ENCODE data around the gene FGF4. TPM values are rescaled to one million over a fixed set of nuclear protein-coding genes. Genes with fewer than 3 reads are reported as not detected.
"Not testable (repeated sequence)": the region's sequence is repeated elsewhere in the genome, so short reads cannot be mapped to it uniquely, and the experiment has no call there.

FGF4 gene
- total RNA-seq, 2 donors from 2014 or later, result not detected

DNA sequence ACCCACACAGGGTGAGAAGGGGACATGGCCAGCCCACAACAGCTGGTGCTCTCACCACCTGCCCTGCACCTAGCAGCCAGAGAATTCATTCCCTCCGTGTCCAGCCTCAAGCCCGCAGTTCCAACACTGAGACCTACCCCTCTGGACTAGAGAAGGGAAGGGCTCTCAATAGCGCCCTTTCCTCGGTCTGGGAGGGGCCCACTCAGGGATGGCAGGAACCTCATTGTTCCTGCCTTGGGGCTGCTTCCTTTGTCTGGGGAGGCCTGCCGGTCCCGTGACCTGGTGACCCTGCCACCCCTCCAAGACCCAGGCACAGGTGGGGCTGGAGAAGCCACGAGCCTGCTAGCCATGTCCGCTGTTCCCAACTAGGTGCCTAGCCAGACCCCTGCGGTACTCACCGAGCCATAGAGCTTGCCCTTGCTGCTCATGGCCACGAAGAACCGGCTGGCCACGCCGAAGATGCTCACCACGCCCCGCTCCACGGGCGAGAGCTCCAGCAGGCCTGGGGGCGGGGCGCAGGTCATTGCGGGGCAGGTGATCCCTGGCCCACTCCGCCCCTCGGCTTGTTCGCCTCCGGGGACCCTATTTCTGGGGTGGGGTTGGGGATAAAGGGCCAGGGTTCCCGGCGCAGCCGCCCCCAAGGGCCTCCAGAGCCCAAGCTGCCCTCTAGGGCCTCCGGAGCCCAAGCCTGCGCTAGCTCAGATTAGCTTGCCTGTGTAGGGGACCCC is 1.4 kb downstream of the FGF4 start:
- H3K4me1 ChIP-seq (ENCODE audit: control insufficient read depth in 1 of 2, low read depth in 2 of 2), result no peaks in the 10 kb centered on the region
- DNase-seq (ENCODE audit: low spot score) (no peak), ATAC-seq (ENCODE audit: insufficient number of reproducible peaks, low FRiP score, low read depth) (no peak)
- no peak for TF ChIP-seq CTCF (IDR thresholded peaks at IDR 0.05)
- no peaks in the 10 kb centered on the region for H3K9me3 ChIP-seq
- H3K27ac ChIP-seq, result no peak overlapping the region
- H3K36me3 ChIP-seq, result no peaks in the 10 kb centered on the region
- H3K27me3 ChIP-seq (replicated peaks; ENCODE audit: insufficient read depth), result no peaks in the 10 kb centered on the region
- H3K4me3 ChIP-seq, result no peak overlapping the region

- ATAC-seq (ENCODE audit: insufficient number of reproducible peaks, low FRiP score, low read depth), result no peak
- no peaks in the 10 kb centered on the region for H3K4me1 ChIP-seq (ENCODE audit: control insufficient read depth in 1 of 2, low read depth in 2 of 2)
- DNase-seq (ENCODE audit: low spot score), result no peak
- no peak overlapping the region for H3K27ac ChIP-seq
- no peak for TF ChIP-seq CTCF (IDR thresholded peaks at IDR 0.05)
- H3K9me3 ChIP-seq, result no peaks in the 10 kb centered on the region
- no peak overlapping the region for H3K4me3 ChIP-seq
- no peaks in the 10 kb centered on the region for H3K36me3 ChIP-seq
- H3K27me3 ChIP-seq (replicated peaks; ENCODE audit: insufficient read depth), result no peaks in the 10 kb centered on the region
Observed at GRCh38 chr11:69771466-69771865, 3.7 kb downstream of the FGF4 start.

DNA sequence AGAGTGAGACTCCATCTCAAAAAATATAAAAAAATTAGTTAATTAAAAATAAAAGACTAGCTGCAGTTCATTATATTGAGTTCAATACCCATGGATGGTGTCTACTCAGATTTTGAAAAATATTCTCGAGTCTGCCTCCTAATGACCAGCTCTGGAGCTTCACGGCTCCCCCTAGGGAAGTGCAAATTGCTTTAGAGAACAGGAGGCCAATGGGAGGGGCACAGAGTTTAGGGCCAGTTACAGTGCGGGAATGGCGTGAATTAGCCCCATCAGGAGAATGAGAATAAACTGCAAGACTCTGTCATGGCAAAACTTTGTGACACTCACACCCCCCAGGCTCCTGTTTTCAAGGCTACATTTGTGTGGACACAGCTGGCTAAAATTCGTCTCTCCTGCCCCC is 4.6 kb downstream of the FGF4 start:
- no peaks in the 10 kb centered on the region for H3K4me1 ChIP-seq (ENCODE audit: control insufficient read depth in 1 of 2, low read depth in 2 of 2)
- H3K4me3 ChIP-seq, result no peak overlapping the region
- no peak for DNase-seq (ENCODE audit: low spot score)
- TF ChIP-seq CTCF (IDR thresholded peaks at IDR 0.05), result no peak
- H3K9me3 ChIP-seq, result no peaks in the 10 kb centered on the region
- H3K36me3 ChIP-seq, result no peaks in the 10 kb centered on the region
- ATAC-seq (ENCODE audit: insufficient number of reproducible peaks, low FRiP score, low read depth), result no peak
- H3K27me3 ChIP-seq (replicated peaks; ENCODE audit: insufficient read depth), result no peaks in the 10 kb centered on the region
- no peak overlapping the region for H3K27ac ChIP-seq

DNA sequence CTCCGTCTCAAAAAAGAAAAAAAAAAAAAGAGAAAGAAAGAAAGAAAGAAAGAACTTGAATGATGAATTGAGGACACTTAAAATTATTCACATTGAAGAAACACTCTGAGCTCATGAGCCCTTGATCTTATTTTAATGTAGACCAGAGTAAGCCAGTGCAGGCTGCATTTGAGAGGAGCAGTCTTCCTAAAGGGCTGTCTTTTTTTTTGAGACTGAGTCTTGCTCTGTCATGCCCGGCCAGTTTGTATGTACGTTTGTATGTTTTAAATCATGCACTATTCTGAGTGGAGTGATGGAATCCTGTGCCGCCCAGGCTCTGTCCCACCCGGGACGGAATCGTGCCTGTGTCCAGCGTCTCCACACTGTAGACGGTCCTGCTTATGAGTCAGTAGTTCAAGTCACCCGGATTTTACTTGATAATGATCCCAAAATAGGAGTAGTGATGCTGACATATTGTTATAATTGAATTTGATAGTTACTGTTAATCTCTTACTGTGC is 9.6 kb downstream of the FGF4 start:
- Histone ChIP-seq H3K27ac (no peak overlapping the region), H3K36me3 (no peaks in the 10 kb centered on the region), H3K9me3 (no peaks in the 10 kb centered on the region), H3K4me3 (no peak overlapping the region), H3K4me1 (ENCODE audit: control insufficient read depth in 1 of 2, low read depth in 2 of 2) (no peaks in the 10 kb centered on the region), H3K27me3 (replicated peaks; ENCODE audit: insufficient read depth) (no peaks in the 10 kb centered on the region)
- no peak for TF ChIP-seq CTCF (IDR thresholded peaks at IDR 0.05)
- no peak for DNase-seq (ENCODE audit: low spot score)
- ATAC-seq (ENCODE audit: insufficient number of reproducible peaks, low FRiP score, low read depth), result no peak

GRCh38 chr11:69764918-69765317 is 10.2 kb downstream of the FGF4 start:
- not testable (repeated sequence) for H3K27me3 ChIP-seq (replicated peaks; ENCODE audit: insufficient read depth); H3K9me3 ChIP-seq; DNase-seq (ENCODE audit: low spot score); H3K4me1 ChIP-seq (ENCODE audit: control insufficient read depth in 1 of 2, low read depth in 2 of 2); H3K27ac ChIP-seq; H3K36me3 ChIP-seq; H3K4me3 ChIP-seq; ATAC-seq (ENCODE audit: insufficient number of reproducible peaks, low FRiP score, low read depth)

DNA sequence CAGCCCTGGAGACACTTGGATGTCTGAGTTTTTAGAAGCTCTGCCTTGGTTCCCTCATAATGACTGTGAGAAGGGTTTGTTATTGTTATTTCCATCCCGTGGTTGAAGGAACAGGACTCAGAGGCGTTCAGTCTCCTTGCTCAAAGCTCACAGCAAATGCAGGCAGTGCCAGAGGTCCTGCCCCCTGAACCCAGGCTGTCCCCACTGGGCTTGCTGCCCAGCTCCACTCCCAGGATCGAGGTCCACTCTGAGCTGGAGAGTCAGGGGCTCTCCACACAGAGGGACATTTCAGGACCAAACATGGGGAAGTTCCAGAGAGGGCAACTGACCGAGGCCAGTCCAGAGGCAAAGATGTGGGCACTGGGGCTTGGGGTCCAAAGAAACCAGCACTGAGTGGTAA is 14.8 kb downstream of the FGF4 start:
- no peak overlapping the region for H3K4me3 ChIP-seq
- TF ChIP-seq CTCF (IDR thresholded peaks at IDR 0.05), result no peak
- no peaks in the 10 kb centered on the region for H3K9me3 ChIP-seq
- H3K4me1 ChIP-seq (ENCODE audit: control insufficient read depth in 1 of 2, low read depth in 2 of 2), result no peaks in the 10 kb centered on the region
- ATAC-seq (ENCODE audit: insufficient number of reproducible peaks, low FRiP score, low read depth) (no peak), DNase-seq (ENCODE audit: low spot score) (no peak)
- H3K27me3 ChIP-seq (replicated peaks; ENCODE audit: insufficient read depth), result no peaks in the 10 kb centered on the region
- H3K27ac ChIP-seq, result no peak overlapping the region
- H3K36me3 ChIP-seq, result no peaks in the 10 kb centered on the region

Data from thoracic aorta (tissue), 2 donors.